GM13976 (cell line): ENCODE measurements around the gene PRLR.
A peak's percentile ranks its signal among the peaks of the same experiment; 100 is the strongest.

Experiments
- DNase-seq: peaks from one replicate; pipeline ENCODE4 v3.0.0; 2012; ENCODE audit warnings: low spot score
- in situ Hi-C: fragments of 300-500 bp; cut with MboI; formaldehyde crosslinking; loops from one replicate; pipeline ENCODE4 v1.12.0; 2022; ENCODE audit warnings: low sequenced_read_pairs, mixed read lengths, inconsistent platforms; ENCODE audit not compliant: unreplicated experiment
- TF ChIP-seq, protein P1 (sequence below): IDR thresholded peaks from 2 replicates; pipeline ENCODE4 v1.5.1; 2012; ENCODE audit warnings: borderline replicate concordance, mild to moderate bottlenecking; ENCODE audit not compliant: insufficient read depth; ENCODE audit errors: extremely low read depth, missing control alignments, control extremely low read depth

PRLR gene

GRCh38 chr5:35212122-35212982, 17.9 kb downstream of the PRLR start:
- TF ChIP-seq, protein P1, sequence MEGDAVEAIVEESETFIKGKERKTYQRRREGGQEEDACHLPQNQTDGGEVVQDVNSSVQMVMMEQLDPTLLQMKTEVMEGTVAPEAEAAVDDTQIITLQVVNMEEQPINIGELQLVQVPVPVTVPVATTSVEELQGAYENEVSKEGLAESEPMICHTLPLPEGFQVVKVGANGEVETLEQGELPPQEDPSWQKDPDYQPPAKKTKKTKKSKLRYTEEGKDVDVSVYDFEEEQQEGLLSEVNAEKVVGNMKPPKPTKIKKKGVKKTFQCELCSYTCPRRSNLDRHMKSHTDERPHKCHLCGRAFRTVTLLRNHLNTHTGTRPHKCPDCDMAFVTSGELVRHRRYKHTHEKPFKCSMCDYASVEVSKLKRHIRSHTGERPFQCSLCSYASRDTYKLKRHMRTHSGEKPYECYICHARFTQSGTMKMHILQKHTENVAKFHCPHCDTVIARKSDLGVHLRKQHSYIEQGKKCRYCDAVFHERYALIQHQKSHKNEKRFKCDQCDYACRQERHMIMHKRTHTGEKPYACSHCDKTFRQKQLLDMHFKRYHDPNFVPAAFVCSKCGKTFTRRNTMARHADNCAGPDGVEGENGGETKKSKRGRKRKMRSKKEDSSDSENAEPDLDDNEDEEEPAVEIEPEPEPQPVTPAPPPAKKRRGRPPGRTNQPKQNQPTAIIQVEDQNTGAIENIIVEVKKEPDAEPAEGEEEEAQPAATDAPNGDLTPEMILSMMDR: no peak
- in situ Hi-C loops: no loop called here
- DNase-seq: peak; percentile 46

DNA sequence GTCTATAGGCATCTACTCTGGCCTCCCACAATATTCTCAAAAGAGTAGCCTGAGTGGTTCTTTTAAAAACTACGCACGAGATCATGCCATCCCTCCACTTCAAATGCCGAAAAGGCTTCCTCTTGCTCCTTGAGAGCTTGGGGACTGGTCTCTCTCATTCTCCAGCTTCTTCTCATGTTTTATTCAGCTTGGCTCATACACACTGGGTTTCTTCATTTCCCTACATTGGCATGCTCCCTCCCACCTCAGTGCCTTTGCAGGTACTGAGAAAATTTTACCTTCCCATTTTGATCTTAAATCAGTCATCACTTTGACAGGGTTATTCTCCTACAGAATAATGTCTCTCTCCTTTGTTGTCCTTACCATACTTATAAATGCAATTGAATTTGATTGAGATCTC, 20.4 kb downstream of the PRLR start:
- in situ Hi-C loops: no loop called here
- no peak for DNase-seq
- TF ChIP-seq, protein P1: no peak

- TF ChIP-seq, protein P1: no peak
- no peak for DNase-seq
- in situ Hi-C loops: no loop called here
Measured at GRCh38 chr5:35205606-35206005, 24.7 kb downstream of the PRLR start.

DNA sequence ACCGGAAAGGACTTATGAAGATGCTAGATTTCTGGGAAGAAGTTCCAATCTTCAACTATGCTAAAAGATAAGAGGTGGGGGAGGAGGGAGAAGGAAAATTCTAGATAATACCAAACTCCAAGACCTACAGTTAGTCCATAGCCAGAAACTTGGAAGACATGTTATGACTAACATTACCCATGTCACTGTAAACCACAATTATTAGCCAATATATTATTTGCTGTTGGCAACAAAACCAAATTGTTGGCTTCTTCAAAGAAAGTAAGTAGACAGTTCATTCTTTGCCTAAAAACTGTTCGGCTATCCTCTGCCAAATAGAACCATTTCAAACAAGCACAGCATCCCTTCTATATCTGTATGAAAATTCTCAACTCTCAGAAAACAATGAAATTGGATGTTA, 25.1 kb downstream of the PRLR start:
- TF ChIP-seq, protein P1: no peak
- no peak for DNase-seq
- in situ Hi-C loops: no loop called here

DNA sequence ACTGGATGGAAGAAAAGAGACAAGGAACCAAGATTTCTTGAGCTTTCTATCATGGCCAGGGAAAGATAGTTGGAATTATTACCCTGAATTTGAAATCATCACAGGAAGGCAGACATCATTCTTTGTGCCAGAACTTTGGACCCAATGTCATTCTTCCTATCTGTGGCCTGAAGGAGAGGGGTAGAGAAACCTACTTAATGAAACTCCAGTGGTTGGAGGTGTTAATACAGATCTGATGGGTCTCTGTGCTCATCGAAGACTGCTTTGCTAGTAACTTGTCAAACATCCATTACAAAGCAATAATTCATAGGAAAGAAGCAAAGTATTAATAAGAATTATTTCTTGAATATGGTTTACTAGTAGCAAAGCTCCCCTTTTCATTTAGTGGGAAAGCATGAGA, 26.9 kb downstream of the PRLR start:
- TF ChIP-seq, protein P1: no peak
- in situ Hi-C loops: no loop called here
- DNase-seq: no peak

- TF ChIP-seq, protein P1: peak; percentile 58
- peak; percentile 29 for DNase-seq
- in situ Hi-C loops: no loop called here
Measured at GRCh38 chr5:35202319-35203111, 27.8 kb downstream of the PRLR start.
